Measurements from ENCODE around the gene CCM2L. TPM values are rescaled to one million over a fixed set of nuclear protein-coding genes. Genes with fewer than 3 reads are reported as not detected.

The CCM2L gene
- total and polyA plus RNA-seq, 2 of the 4 experiments (the other 2 are of a cell fraction) = not detected

GRCh38 chr20:32031007-32031958, 21.0 kb downstream of the CCM2L start:
- no peak overlapping the region for H3K4ac ChIP-seq (ENCODE audit: low read depth, low read length)

More at GRCh38 chr20:32031007-32031958, 21.0 kb downstream of the CCM2L start:
- ATAC-seq (ENCODE audit: low read depth) (peak; percentile 98), DNase-seq (peak; percentile 73)
- Histone ChIP-seq H2AK9ac (replicated peaks; ENCODE audit: low read depth, low read length, poor library complexity) (peak overlapping the region; percentile 44), H3K9me3 (ENCODE audit: control insufficient read depth, insufficient read depth, low read length) (no peaks in the 10 kb centered on the region), H2BK5ac (ENCODE audit: low read depth, low read length, poor library complexity, severe bottlenecking) (no peak overlapping the region), H3K27ac (ENCODE audit: insufficient read depth, low read length) (no peak overlapping the region), H2BK15ac (ENCODE audit: low read depth, low read length) (no peak overlapping the region), H3K23ac (ENCODE audit: low read depth, low read length) (no peak overlapping the region), H2BK20ac (ENCODE audit: low read depth, low read length) (no peak overlapping the region), H2AK5ac (ENCODE audit: low read depth, low read length) (no peak overlapping the region), H2AFZ (replicated peaks; ENCODE audit: low read length, poor library complexity) (peak overlapping the region; percentile 82), H4K5ac (ENCODE audit: low read depth, low read length) (no peak overlapping the region), H3K18ac (ENCODE audit: low read depth, low read length) (no peak overlapping the region), H3K4me3 (ENCODE audit: insufficient read depth, low read depth, low read length) (no peak overlapping the region), H3K4me1 (ENCODE audit: control insufficient read depth, insufficient read depth, low read length) (no peaks in the 10 kb centered on the region), H2BK120ac (ENCODE audit: low read depth, low read length) (no peak overlapping the region), H3K9ac (ENCODE audit: low read depth, low read length) (no peak overlapping the region), H4K8ac (ENCODE audit: low read depth in 2 of 2, low read length in 2 of 2) (no peak overlapping the region), H3K79me1 (ENCODE audit: low read depth in 1 of 2, low read length in 2 of 2) (no peaks in the 10 kb centered on the region), H3K27me3 (ENCODE audit: control insufficient read depth, insufficient read depth, low read length) (peaks cover 75% of the 10 kb centered on the region), H4K91ac (ENCODE audit: insufficient read depth, low read depth, low read length) (no peak overlapping the region), H3K4me2 (ENCODE audit: low read depth, low read length) (peak overlapping the region; percentile 23; the same call in 1 of the 2 replicates), H3K56ac (ENCODE audit: extremely low read depth, insufficient read depth, low read length) (no peak overlapping the region), H4K20me1 (ENCODE audit: insufficient read depth, low read length) (no peaks in the 10 kb centered on the region; the same call in 1 of the 2 replicates), H3K9me1 (ENCODE audit: insufficient read depth, low read length) (no peaks in the 10 kb centered on the region), H3K14ac (replicated peaks; ENCODE audit: low read depth, low read length) (no peak overlapping the region), H3K36me3 (ENCODE audit: control insufficient read depth, insufficient read depth, low read length) (no peaks in the 10 kb centered on the region)
- intact Hi-C loops (cut with micrococcal nuclease) (loop anchor here (1.0 to 2.0 kb wide), 5 partner anchors 38 to 622 kb away; no protein-coding TSS in a partner anchor), in situ Hi-C loops (cut with MboI; ENCODE audit: low sequenced_read_pairs) (loop anchor here (5.0 kb wide), 1 partner anchor 209 kb away; no protein-coding TSS in a partner anchor), dilution Hi-C loops (cut with HindIII; ENCODE audit: low sequenced_read_pairs, unreplicated experiment) (no loop called here)
- CTCF ChIA-PET = interaction anchor here (0.5 to 2.4 kb wide), 12 partner anchors 9 to 209 kb away, joined by 3 to 6 read pairs (median 3); no protein-coding TSS in a partner anchor
- TF ChIP-seq, protein P1, sequence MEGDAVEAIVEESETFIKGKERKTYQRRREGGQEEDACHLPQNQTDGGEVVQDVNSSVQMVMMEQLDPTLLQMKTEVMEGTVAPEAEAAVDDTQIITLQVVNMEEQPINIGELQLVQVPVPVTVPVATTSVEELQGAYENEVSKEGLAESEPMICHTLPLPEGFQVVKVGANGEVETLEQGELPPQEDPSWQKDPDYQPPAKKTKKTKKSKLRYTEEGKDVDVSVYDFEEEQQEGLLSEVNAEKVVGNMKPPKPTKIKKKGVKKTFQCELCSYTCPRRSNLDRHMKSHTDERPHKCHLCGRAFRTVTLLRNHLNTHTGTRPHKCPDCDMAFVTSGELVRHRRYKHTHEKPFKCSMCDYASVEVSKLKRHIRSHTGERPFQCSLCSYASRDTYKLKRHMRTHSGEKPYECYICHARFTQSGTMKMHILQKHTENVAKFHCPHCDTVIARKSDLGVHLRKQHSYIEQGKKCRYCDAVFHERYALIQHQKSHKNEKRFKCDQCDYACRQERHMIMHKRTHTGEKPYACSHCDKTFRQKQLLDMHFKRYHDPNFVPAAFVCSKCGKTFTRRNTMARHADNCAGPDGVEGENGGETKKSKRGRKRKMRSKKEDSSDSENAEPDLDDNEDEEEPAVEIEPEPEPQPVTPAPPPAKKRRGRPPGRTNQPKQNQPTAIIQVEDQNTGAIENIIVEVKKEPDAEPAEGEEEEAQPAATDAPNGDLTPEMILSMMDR (conservative IDR thresholded peaks at IDR 0.05; ENCODE audit: low read depth, low read length) = peak; percentile 73
- TF ChIP-seq RAD21 (IDR thresholded peaks at IDR 0.05; ENCODE audit: low read length) (peak; percentile 71), SMC3 (IDR thresholded peaks at IDR 0.05; ENCODE audit: low read depth, low read length) (peak; percentile 76), FOS (IDR thresholded peaks at IDR 0.05; ENCODE audit: low read depth, low read length) (no peak)
- BruUV-seq (replicated peaks) = no TSS peak
- POLR2A ChIA-PET (ENCODE audit: unreplicated experiment) = interaction anchor here (0.5 kb wide), 1 partner anchor 116 kb away, joined by 9 read pairs; no protein-coding TSS in a partner anchor
- 14% methylated on average over 22 of the region's 59 CpGs; no CpG with 5 or more reads in 1 of the 2 experiments for WGBS, 2 experiments (ENCODE audit: extremely low coverage in 2 of 2, insufficient read length in 1 of 2)
